ENCODE measurements around the gene TMOD1.

The TMOD1 gene

GRCh38 chr9:97558701-97559101 lies 57.2 kb downstream of the TMOD1 start:
- H3K27ac ChIP-seq (ENCODE audit: low read depth, low read length): no peak overlapping the region
- H3K27me3 ChIP-seq (ENCODE audit: insufficient read depth, low read length): peaks cover 47% of the 10 kb centered on the region
- H2AFZ ChIP-seq (ENCODE audit: low read length, unreplicated experiment): no peak overlapping the region
- H3K4me1 ChIP-seq (ENCODE audit: control insufficient read depth, insufficient read depth, low read length, unreplicated experiment): peaks cover 19% of the 10 kb centered on the region
- H3K4me3 ChIP-seq (ENCODE audit: low read depth, low read length): no peak overlapping the region
- H3K36me3 ChIP-seq (ENCODE audit: insufficient read depth, low read length): no peaks in the 10 kb centered on the region
- no peaks in the 10 kb centered on the region for H3K79me2 ChIP-seq (ENCODE audit: control insufficient read depth, insufficient read depth, low read length, unreplicated experiment)

- Histone ChIP-seq H3K27ac (ENCODE audit: low read depth, low read length) (no peak overlapping the region), H2AFZ (ENCODE audit: low read length, unreplicated experiment) (no peak overlapping the region), H3K4me3 (ENCODE audit: low read depth, low read length) (no peak overlapping the region), H3K4me1 (ENCODE audit: control insufficient read depth, insufficient read depth, low read length, unreplicated experiment) (peaks cover 23% of the 10 kb centered on the region), H3K36me3 (ENCODE audit: insufficient read depth, low read length) (no peaks in the 10 kb centered on the region), H3K27me3 (ENCODE audit: insufficient read depth, low read length) (peaks cover 44% of the 10 kb centered on the region), H3K79me2 (ENCODE audit: control insufficient read depth, insufficient read depth, low read length, unreplicated experiment) (no peaks in the 10 kb centered on the region)
Observed at GRCh38 chr9:97559111-97559514, 57.6 kb downstream of the TMOD1 start.

- no peaks in the 10 kb centered on the region for H3K36me3 ChIP-seq (ENCODE audit: insufficient read depth, low read length)
- H3K27ac ChIP-seq (ENCODE audit: low read depth, low read length): no peak overlapping the region
- H3K79me2 ChIP-seq (ENCODE audit: control insufficient read depth, insufficient read depth, low read length, unreplicated experiment): no peaks in the 10 kb centered on the region
- no peak overlapping the region for H3K4me3 ChIP-seq (ENCODE audit: low read depth, low read length)
- no peak overlapping the region for H2AFZ ChIP-seq (ENCODE audit: low read length, unreplicated experiment)
- H3K4me1 ChIP-seq (ENCODE audit: control insufficient read depth, insufficient read depth, low read length, unreplicated experiment): peaks cover 28% of the 10 kb centered on the region
- H3K27me3 ChIP-seq (ENCODE audit: insufficient read depth, low read length): peaks cover 33% of the 10 kb centered on the region
Observed at GRCh38 chr9:97560154-97560553, 58.7 kb downstream of the TMOD1 start.

- H3K36me3 ChIP-seq (ENCODE audit: insufficient read depth, low read length): no peaks in the 10 kb centered on the region
- H3K4me1 ChIP-seq (ENCODE audit: control insufficient read depth, insufficient read depth, low read length, unreplicated experiment): peaks cover 28% of the 10 kb centered on the region
- H3K27ac ChIP-seq (ENCODE audit: low read depth, low read length): no peak overlapping the region
- no peaks in the 10 kb centered on the region for H3K79me2 ChIP-seq (ENCODE audit: control insufficient read depth, insufficient read depth, low read length, unreplicated experiment)
- no peak overlapping the region for H3K4me3 ChIP-seq (ENCODE audit: low read depth, low read length)
- peaks cover 26% of the 10 kb centered on the region for H3K27me3 ChIP-seq (ENCODE audit: insufficient read depth, low read length)
- H2AFZ ChIP-seq (ENCODE audit: low read length, unreplicated experiment): no peak overlapping the region
Observed at GRCh38 chr9:97560851-97561250, 59.4 kb downstream of the TMOD1 start.

- H2AFZ ChIP-seq (ENCODE audit: low read length, unreplicated experiment): no peak overlapping the region
- no peaks in the 10 kb centered on the region for H3K79me2 ChIP-seq (ENCODE audit: control insufficient read depth, insufficient read depth, low read length, unreplicated experiment)
- no peak overlapping the region for H3K4me3 ChIP-seq (ENCODE audit: low read depth, low read length)
- peaks cover 28% of the 10 kb centered on the region for H3K4me1 ChIP-seq (ENCODE audit: control insufficient read depth, insufficient read depth, low read length, unreplicated experiment)
- H3K36me3 ChIP-seq (ENCODE audit: insufficient read depth, low read length): no peaks in the 10 kb centered on the region
- no peak overlapping the region for H3K27ac ChIP-seq (ENCODE audit: low read depth, low read length)
- peaks cover 25% of the 10 kb centered on the region; the same call in 1 of the 2 replicates for H3K27me3 ChIP-seq (ENCODE audit: insufficient read depth, low read length)
Observed at GRCh38 chr9:97561501-97561900, 60.0 kb downstream of the TMOD1 start.

- peaks cover 25% of the 10 kb centered on the region; the same call in 1 of the 2 replicates for H3K27me3 ChIP-seq (ENCODE audit: insufficient read depth, low read length)
- H3K79me2 ChIP-seq (ENCODE audit: control insufficient read depth, insufficient read depth, low read length, unreplicated experiment): no peaks in the 10 kb centered on the region
- no peak overlapping the region for H3K27ac ChIP-seq (ENCODE audit: low read depth, low read length)
- H3K4me3 ChIP-seq (ENCODE audit: low read depth, low read length): no peak overlapping the region
- H2AFZ ChIP-seq (ENCODE audit: low read length, unreplicated experiment): no peak overlapping the region
- no peaks in the 10 kb centered on the region for H3K36me3 ChIP-seq (ENCODE audit: insufficient read depth, low read length)
- H3K4me1 ChIP-seq (ENCODE audit: control insufficient read depth, insufficient read depth, low read length, unreplicated experiment): peaks cover 23% of the 10 kb centered on the region
Observed at GRCh38 chr9:97562542-97562941, 61.1 kb downstream of the TMOD1 start.

- no peaks in the 10 kb centered on the region for H3K36me3 ChIP-seq (ENCODE audit: insufficient read depth, low read length)
- H3K4me3 ChIP-seq (ENCODE audit: low read depth, low read length): no peak overlapping the region
- H3K4me1 ChIP-seq (ENCODE audit: control insufficient read depth, insufficient read depth, low read length, unreplicated experiment): peaks cover 17% of the 10 kb centered on the region
- H2AFZ ChIP-seq (ENCODE audit: low read length, unreplicated experiment): no peak overlapping the region
- no peak overlapping the region for H3K27ac ChIP-seq (ENCODE audit: low read depth, low read length)
- H3K27me3 ChIP-seq (ENCODE audit: insufficient read depth, low read length): peaks cover 32% of the 10 kb centered on the region
- H3K79me2 ChIP-seq (ENCODE audit: control insufficient read depth, insufficient read depth, low read length, unreplicated experiment): no peaks in the 10 kb centered on the region
Observed at GRCh38 chr9:97563458-97564135, 62.1 kb downstream of the TMOD1 start.

- Histone ChIP-seq H3K27ac (ENCODE audit: low read depth, low read length) (no peak overlapping the region), H2AFZ (ENCODE audit: low read length, unreplicated experiment) (no peak overlapping the region), H3K36me3 (ENCODE audit: insufficient read depth, low read length) (no peaks in the 10 kb centered on the region), H3K79me2 (ENCODE audit: control insufficient read depth, insufficient read depth, low read length, unreplicated experiment) (no peaks in the 10 kb centered on the region), H3K4me1 (ENCODE audit: control insufficient read depth, insufficient read depth, low read length, unreplicated experiment) (peaks cover 17% of the 10 kb centered on the region), H3K27me3 (ENCODE audit: insufficient read depth, low read length) (peaks cover 34% of the 10 kb centered on the region), H3K4me3 (ENCODE audit: low read depth, low read length) (no peak overlapping the region)
Observed at GRCh38 chr9:97564291-97565175, 63.1 kb downstream of the TMOD1 start.

GRCh38 chr9:97565262-97565661 lies 63.8 kb downstream of the TMOD1 start:
- peaks cover 17% of the 10 kb centered on the region for H3K4me1 ChIP-seq (ENCODE audit: control insufficient read depth, insufficient read depth, low read length, unreplicated experiment)
- no peaks in the 10 kb centered on the region for H3K36me3 ChIP-seq (ENCODE audit: insufficient read depth, low read length)
- peaks cover 36% of the 10 kb centered on the region for H3K27me3 ChIP-seq (ENCODE audit: insufficient read depth, low read length)
- H3K4me3 ChIP-seq (ENCODE audit: low read depth, low read length): no peak overlapping the region
- no peaks in the 10 kb centered on the region for H3K79me2 ChIP-seq (ENCODE audit: control insufficient read depth, insufficient read depth, low read length, unreplicated experiment)
- no peak overlapping the region for H2AFZ ChIP-seq (ENCODE audit: low read length, unreplicated experiment)
- H3K27ac ChIP-seq (ENCODE audit: low read depth, low read length): no peak overlapping the region

GRCh38 chr9:97567182-97567893 lies 65.9 kb downstream of the TMOD1 start:
- Histone ChIP-seq H3K27ac (ENCODE audit: low read depth, low read length) (no peak overlapping the region), H3K4me1 (ENCODE audit: control insufficient read depth, insufficient read depth, low read length, unreplicated experiment) (peaks cover 17% of the 10 kb centered on the region)

More at GRCh38 chr9:97567182-97567893, 65.9 kb downstream of the TMOD1 start:
- H3K27me3 ChIP-seq (ENCODE audit: insufficient read depth, low read length): peaks cover 26% of the 10 kb centered on the region
- H3K79me2 ChIP-seq (ENCODE audit: control insufficient read depth, insufficient read depth, low read length, unreplicated experiment): no peaks in the 10 kb centered on the region
- no peak overlapping the region for H2AFZ ChIP-seq (ENCODE audit: low read length, unreplicated experiment)
- H3K36me3 ChIP-seq (ENCODE audit: insufficient read depth, low read length): no peaks in the 10 kb centered on the region
- no peak overlapping the region for H3K4me3 ChIP-seq (ENCODE audit: low read depth, low read length)

Measured in ACC112 (cell line).